GM19351 (cell line): ENCODE data around the gene SUPT7L.

ENCODE experiments used
- ATAC-seq: cut with Tn5 transposase; IDR thresholded peaks from one replicate; pipeline ENCODE4 v1.9.1; 2021; ENCODE audit warnings: mild to moderate bottlenecking, moderate library complexity; ENCODE audit not compliant: unreplicated experiment

The SUPT7L gene

GRCh38 chr2:27663285-27664153 is at the start of gene SUPT7L, which contains the start of gene SLC4A1AP:
Gene SUPT7L (minus strand): TSS chr2:27663614. CDS start chr2:27662192, 1,422 bp downstream.
Gene SLC4A1AP (plus strand): TSS chr2:27663889. CDS start chr2:27663915, 26 bp downstream.
- peak; percentile 81 for ATAC-seq

- ATAC-seq: no peak
Measured at GRCh38 chr2:27713201-27713600, 49.8 kb upstream of the SUPT7L start.

GRCh38 chr2:27712522-27712921 is 49.1 kb upstream of the SUPT7L start:
- no peak for ATAC-seq

GRCh38 chr2:27711804-27712203 is 48.4 kb upstream of the SUPT7L start:
- no peak for ATAC-seq

GRCh38 chr2:27710640-27711430 is 47.4 kb upstream of the SUPT7L start:
- no peak for ATAC-seq

- ATAC-seq: no peak
Measured at GRCh38 chr2:27709960-27710575, 46.7 kb upstream of the SUPT7L start.

- no peak for ATAC-seq
Measured at GRCh38 chr2:27709326-27709725, 45.9 kb upstream of the SUPT7L start.

- no peak for ATAC-seq
Measured at GRCh38 chr2:27708666-27709065, 45.3 kb upstream of the SUPT7L start.

GRCh38 chr2:27708257-27708654 is 44.8 kb upstream of the SUPT7L start:
- no peak for ATAC-seq

- no peak for ATAC-seq
Measured at GRCh38 chr2:27707462-27708256, 44.2 kb upstream of the SUPT7L start.

- no peak for ATAC-seq
Measured at GRCh38 chr2:27705851-27706622, 42.6 kb upstream of the SUPT7L start.

- no peak for ATAC-seq
Measured at GRCh38 chr2:27704342-27704876, 41.0 kb upstream of the SUPT7L start.

- ATAC-seq: no peak
Measured at GRCh38 chr2:27703638-27704341, 40.4 kb upstream of the SUPT7L start.

GRCh38 chr2:27702302-27702701 is 38.9 kb upstream of the SUPT7L start:
- no peak for ATAC-seq

GRCh38 chr2:27701676-27702075 is 38.3 kb upstream of the SUPT7L start:
- ATAC-seq: no peak

- ATAC-seq: no peak
Measured at GRCh38 chr2:27697660-27698059, 34.2 kb upstream of the SUPT7L start.

GRCh38 chr2:27690052-27690451 is 26.6 kb upstream of the SUPT7L start:
- no peak for ATAC-seq

- ATAC-seq: no peak
Measured at GRCh38 chr2:27689424-27689823, 26.0 kb upstream of the SUPT7L start.

GRCh38 chr2:27687232-27687631 is 23.8 kb upstream of the SUPT7L start:
- ATAC-seq: no peak
